Stomach smooth muscle (tissue), 2 donors: ENCODE measurements around the gene GDI1.

Source experiments
- H3K27ac ChIP-seq: one replicate; pipeline ENCODE4 v1.7.0; 2013; ENCODE audit warnings: mild to moderate bottlenecking, low read length, inconsistent platforms
- H3K27me3 ChIP-seq, 2 donors: one replicate each; pipeline ENCODE4 v1.7.0; 2013; ENCODE audit warnings: low read length in 2 of 2; ENCODE audit not compliant: insufficient read depth in 2 of 2, control insufficient read depth in 1 of 2
- H3K36me3 ChIP-seq, 2 donors: one replicate each; pipeline ENCODE4 v1.7.0; 2013; ENCODE audit warnings: low read length in 2 of 2; ENCODE audit not compliant: control insufficient read depth in 2 of 2, insufficient read depth in 2 of 2
- H3K4me1 ChIP-seq: one replicate; pipeline ENCODE4 v1.7.0; 2013; ENCODE audit warnings: low read length; ENCODE audit not compliant: control insufficient read depth, insufficient read depth
- H3K4me3 ChIP-seq, 2 donors: one replicate each; pipeline ENCODE4 v1.7.0; 2013; ENCODE audit warnings: low read length in 2 of 2
- H3K9ac ChIP-seq, 2 donors: one replicate each; pipeline ENCODE4 v1.7.0; 2013; ENCODE audit warnings: low read length in 2 of 2, mild to moderate bottlenecking in 1 of 2
- H3K9me3 ChIP-seq, 2 donors: one replicate each; pipeline ENCODE4 v1.7.0; 2013; ENCODE audit warnings: low read length in 2 of 2; ENCODE audit not compliant: control insufficient read depth in 2 of 2
- donor health status: healthy.
- donor health status: Pancreatic carcinoma.

Gene GDI1

GRCh38 chrX:154470914-154471568, 34.1 kb downstream of the GDI1 start:
- Histone ChIP-seq H3K9me3 (no peaks in the 10 kb centered on the region), H3K4me3 (no peak overlapping the region), H3K27ac (no peak overlapping the region), H3K4me1 (no peaks in the 10 kb centered on the region), H3K9ac (no peak overlapping the region), H3K36me3 (peaks cover 0 to 11% of the 10 kb centered on the region in 2 donors), H3K27me3 (peaks cover 0 to 2% of the 10 kb centered on the region in 2 donors)

- H3K4me1 ChIP-seq, result no peaks in the 10 kb centered on the region
- no peak overlapping the region for H3K4me3 ChIP-seq
- H3K27ac ChIP-seq, result no peak overlapping the region
- H3K36me3 ChIP-seq, result peaks cover 0 to 11% of the 10 kb centered on the region in 2 donors
- H3K27me3 ChIP-seq, result peaks cover 0 to 4% of the 10 kb centered on the region in 2 donors
- H3K9ac ChIP-seq, result no peak overlapping the region
- H3K9me3 ChIP-seq, result no peaks in the 10 kb centered on the region
These were observed 35.1 kb downstream of the GDI1 start for GRCh38 chrX:154471839-154472684.

- Histone ChIP-seq H3K9ac (no peak overlapping the region), H3K27ac (no peak overlapping the region), H3K9me3 (no peaks in the 10 kb centered on the region), H3K4me3 (no peak overlapping the region), H3K36me3 (peaks cover 0 to 11% of the 10 kb centered on the region in 2 donors), H3K27me3 (peaks cover 0 to 4% of the 10 kb centered on the region in 2 donors), H3K4me1 (peaks cover 2% of the 10 kb centered on the region)
These were observed 36.0 kb downstream of the GDI1 start for GRCh38 chrX:154472685-154473632.

GRCh38 chrX:154473683-154474082, 36.7 kb downstream of the GDI1 start:
- peaks cover 0 to 4% of the 10 kb centered on the region in 2 donors for H3K27me3 ChIP-seq
- H3K9ac ChIP-seq, result no peak overlapping the region
- H3K9me3 ChIP-seq, result no peaks in the 10 kb centered on the region
- no peak overlapping the region for H3K4me3 ChIP-seq
- no peak overlapping the region for H3K27ac ChIP-seq
- peaks cover 7% of the 10 kb centered on the region for H3K4me1 ChIP-seq
- peaks cover 0 to 11% of the 10 kb centered on the region in 2 donors for H3K36me3 ChIP-seq

- Histone ChIP-seq H3K9me3 (no peaks in the 10 kb centered on the region), H3K27me3 (peaks cover 0 to 2% of the 10 kb centered on the region in 2 donors), H3K4me1 (peaks cover 13% of the 10 kb centered on the region), H3K27ac (no peak overlapping the region), H3K4me3 (no peak overlapping the region), H3K36me3 (peaks cover 0 to 2% of the 10 kb centered on the region in 2 donors), H3K9ac (no peak overlapping the region)
These were observed 39.9 kb downstream of the GDI1 start for GRCh38 chrX:154476821-154477220.

- peaks cover 13% of the 10 kb centered on the region for H3K4me1 ChIP-seq
- H3K4me3 ChIP-seq, result peak overlapping the region; percentile 57 to 72
- peaks cover 0 to 2% of the 10 kb centered on the region in 2 donors for H3K36me3 ChIP-seq
- peaks cover 0 to 2% of the 10 kb centered on the region in 2 donors for H3K27me3 ChIP-seq
- H3K9ac ChIP-seq, result peak overlapping the region; percentile 47 to 55
- H3K27ac ChIP-seq, result peak overlapping the region; percentile 53
- no peaks in the 10 kb centered on the region for H3K9me3 ChIP-seq
These were observed 41.0 kb downstream of the GDI1 start for GRCh38 chrX:154477891-154478477.

GRCh38 chrX:154478728-154479622, 42.0 kb downstream of the GDI1 start, which contains the start of gene LAGE3:
Gene LAGE3 (minus strand): TSS chrX:154479281. CDS start chrX:154478915, 366 bp downstream.
- H3K27ac ChIP-seq, result peak within 1 kb of the TSS; percentile 53
- H3K9me3 ChIP-seq, result no peaks in the 10 kb centered on the region
- H3K36me3 ChIP-seq, result peaks cover 0 to 3% of the 10 kb centered on the region in 2 donors
- peak within 1 kb of the TSS; percentile 57 to 72 for H3K4me3 ChIP-seq
- peaks cover 13% of the 10 kb centered on the region for H3K4me1 ChIP-seq
- peak within 1 kb of the TSS; percentile 51 to 57 for H3K9ac ChIP-seq
- H3K27me3 ChIP-seq, result peaks cover 0 to 2% of the 10 kb centered on the region in 2 donors

GRCh38 chrX:154481195-154481594, 44.2 kb downstream of the GDI1 start:
- H3K36me3 ChIP-seq, result peaks cover 2 to 3% of the 10 kb centered on the region in 2 donors
- peaks cover 30% of the 10 kb centered on the region for H3K4me1 ChIP-seq
- no peaks in the 10 kb centered on the region for H3K9me3 ChIP-seq
- no peak overlapping the region for H3K4me3 ChIP-seq
- no peak overlapping the region for H3K9ac ChIP-seq
- peaks cover 0 to 3% of the 10 kb centered on the region in 2 donors for H3K27me3 ChIP-seq
- no peak overlapping the region for H3K27ac ChIP-seq

GRCh38 chrX:154481911-154482601, 45.1 kb downstream of the GDI1 start:
- H3K27ac ChIP-seq, result no peak overlapping the region
- peaks cover 32% of the 10 kb centered on the region for H3K4me1 ChIP-seq
- peaks cover 0 to 2% of the 10 kb centered on the region in 2 donors for H3K27me3 ChIP-seq

More at GRCh38 chrX:154481911-154482601, 45.1 kb downstream of the GDI1 start:
- peaks cover 2 to 3% of the 10 kb centered on the region in 2 donors for H3K36me3 ChIP-seq
- no peaks in the 10 kb centered on the region for H3K9me3 ChIP-seq
- no peak overlapping the region for H3K4me3 ChIP-seq
- no peak overlapping the region for H3K9ac ChIP-seq
